ENCODE measurements around the gene BTBD9. TPM values are rescaled to one million over a fixed set of nuclear protein-coding genes. Genes with fewer than 3 reads are reported as not detected.

The BTBD9 gene
- total and polyA plus RNA-seq, 11 donors = 6.3 to 23.3 (median 19.4) TPM

- intact Hi-C loops (cut with DNase I) = no loop called here
- Histone ChIP-seq H3K4me1 (peaks cover 0 to 18% (median 0%) of the 10 kb centered on the region in 12 donors), H3K9me3 (no peaks in the 10 kb centered on the region), H3K36me3 (peaks cover 0 to 2% (median 0%) of the 10 kb centered on the region in 9 donors), H3K27ac (no peak overlapping the region), H3K27me3 (no peaks in the 10 kb centered on the region), H3K4me3 (no peak overlapping the region)
- TF ChIP-seq POLR2A (IDR thresholded peaks at IDR 0.05) (no peak), CTCF (IDR thresholded peaks at IDR 0.05) (no peak)
- ATAC-seq (no peak), DNase-seq (no peak)
- WGBS, 4 donors = 72 to 87% (median 85%) methylated on average over 5 of the region's 5 CpGs
These were observed 10.6 kb upstream of the BTBD9 start for GRCh38 chr6:38650207-38650752.

GRCh38 chr6:38649744-38650143, 10.0 kb upstream of the BTBD9 start:
- H3K36me3 ChIP-seq = peaks cover 0 to 2% (median 0%) of the 10 kb centered on the region in 9 donors
- H3K27ac ChIP-seq = no peak overlapping the region
- ATAC-seq (peak in 1 of 4 donors; percentile 54), DNase-seq (no peak)
- no peak for TF ChIP-seq CTCF (IDR thresholded peaks at IDR 0.05)
- TF ChIP-seq POLR2A (IDR thresholded peaks at IDR 0.05) = no peak
- peaks cover 0 to 23% (median 3%) of the 10 kb centered on the region in 12 donors for H3K4me1 ChIP-seq
- no peaks in the 10 kb centered on the region for H3K9me3 ChIP-seq
- intact Hi-C loops (cut with DNase I) = no loop called here
- 59 to 77% (median 76%) methylated on average over 2 of the region's 2 CpGs for WGBS, 4 donors
- H3K27me3 ChIP-seq = no peaks in the 10 kb centered on the region
- no peak overlapping the region for H3K4me3 ChIP-seq

- Histone ChIP-seq H3K27me3 (no peaks in the 10 kb centered on the region), H3K36me3 (peaks cover 0 to 2% (median 0%) of the 10 kb centered on the region in 9 donors), H3K4me3 (no peak overlapping the region), H3K27ac (no peak overlapping the region), H3K9me3 (no peaks in the 10 kb centered on the region), H3K4me1 (peaks cover 0 to 28% (median 3%) of the 10 kb centered on the region in 12 donors)
- TF ChIP-seq POLR2A (IDR thresholded peaks at IDR 0.05) = no peak
- no peak for TF ChIP-seq CTCF (IDR thresholded peaks at IDR 0.05)
- intact Hi-C loops (cut with DNase I) = no loop called here
- DNase-seq (no peak), ATAC-seq (no peak)
These were observed 8.9 kb upstream of the BTBD9 start for GRCh38 chr6:38648629-38649028.

GRCh38 chr6:38646166-38646878, 6.6 kb upstream of the BTBD9 start:
- DNase-seq = no peak
- H3K27ac ChIP-seq = no peak overlapping the region
- H3K4me1 ChIP-seq = peaks cover 0 to 30% (median 4%) of the 10 kb centered on the region in 12 donors
- ATAC-seq = no peak
- intact Hi-C loops (cut with DNase I) = no loop called here
- 83 to 86% (median 84%) methylated on average over 3 of the region's 3 CpGs for WGBS, 4 donors
- TF ChIP-seq POLR2A (IDR thresholded peaks at IDR 0.05) (no peak), CTCF (IDR thresholded peaks at IDR 0.05) (no peak)
- H3K9me3 ChIP-seq = no peaks in the 10 kb centered on the region
- no peaks in the 10 kb centered on the region for H3K27me3 ChIP-seq
- H3K36me3 ChIP-seq = peaks cover 0 to 2% (median 0%) of the 10 kb centered on the region in 9 donors
- no peak overlapping the region for H3K4me3 ChIP-seq
